Measurements from ENCODE around the gene IGFL2. TPM values are rescaled to one million over a fixed set of nuclear protein-coding genes. Genes with fewer than 3 reads are reported as not detected.

The IGFL2 gene
- total and polyA plus RNA-seq, 4 donors: 0.08 TPM; not detected in 3

DNA sequence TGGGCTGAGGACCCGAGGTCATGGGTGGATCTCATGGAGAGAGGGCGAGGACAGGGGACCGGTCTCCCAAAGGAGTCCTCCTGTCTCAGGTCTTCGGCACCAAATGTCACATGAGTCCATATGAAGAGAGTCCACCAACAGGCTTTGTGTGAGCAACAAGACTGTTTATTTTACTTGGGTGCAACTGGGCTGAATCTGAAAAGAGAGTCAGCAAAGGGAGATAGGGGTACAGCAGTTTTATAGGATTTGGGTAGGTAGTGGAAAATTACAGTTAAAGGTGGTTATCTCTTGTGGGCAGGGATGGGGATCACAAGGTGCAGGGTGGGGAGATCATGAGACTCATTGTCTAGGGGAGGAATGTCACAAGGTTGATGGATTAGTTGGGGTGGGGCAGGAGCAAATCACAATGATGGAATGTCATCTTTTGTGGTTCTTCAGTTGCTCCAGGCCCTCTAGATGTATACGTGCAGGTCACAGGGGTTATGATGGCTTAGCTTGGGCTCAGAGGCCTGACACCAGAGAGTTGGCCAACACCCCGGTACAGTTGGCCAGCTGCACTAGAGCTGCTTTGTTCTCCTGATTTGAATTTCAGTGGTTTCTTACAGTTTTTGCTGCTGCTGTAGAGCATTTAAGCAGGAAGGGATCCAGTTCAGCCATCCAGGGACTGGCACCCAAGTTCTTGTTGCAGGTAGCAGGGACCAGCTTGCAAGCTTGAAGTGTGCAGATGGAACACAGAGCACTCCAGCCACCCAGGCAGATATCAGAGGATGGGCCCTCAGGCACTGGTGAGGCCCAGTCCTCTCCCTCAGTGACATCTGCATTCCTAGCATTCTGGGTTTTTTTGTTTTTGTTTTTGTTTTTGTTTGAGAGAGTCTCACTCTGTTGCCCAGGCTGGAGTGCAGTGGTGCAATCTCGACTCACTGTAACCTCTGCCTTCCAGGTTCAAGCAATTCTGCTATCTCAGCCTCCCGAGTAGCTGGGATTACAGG is 55.1 kb downstream of the IGFL2 start:
- H3K4me1 ChIP-seq (ENCODE audit: control insufficient read depth in 4 of 4, insufficient read depth in 4 of 4, low read length in 3 of 4): no peaks in the 10 kb centered on the region
- H3K4me3 ChIP-seq (ENCODE audit: low read depth in 1 of 3, low read length in 3 of 3): no peak overlapping the region
- H3K9ac ChIP-seq (ENCODE audit: low read depth in 1 of 2, low read length in 2 of 2): no peak overlapping the region
- DNase-seq (ENCODE audit: low spot score): no peak
- no peaks in the 10 kb centered on the region for H3K9me3 ChIP-seq (ENCODE audit: control insufficient read depth in 4 of 4, low read length in 3 of 4)
- WGBS: 89% methylated on average over 8 of the region's 8 CpGs
- no peaks in the 10 kb centered on the region for H3K36me3 ChIP-seq (ENCODE audit: control insufficient read depth in 4 of 4, insufficient read depth in 3 of 4, low read depth in 1 of 4, low read length in 3 of 4)
- H3K27me3 ChIP-seq (ENCODE audit: control insufficient read depth in 4 of 4, insufficient read depth in 4 of 4, low read length in 3 of 4): no peaks in the 10 kb centered on the region
- no peak overlapping the region for H3K27ac ChIP-seq (ENCODE audit: low read depth in 1 of 2, low read length in 2 of 2)
- TF ChIP-seq EGR1 (IDR thresholded peaks at IDR 0.05; ENCODE audit: low read depth in 2 of 2): no peak
- no peak for TF ChIP-seq HNF4A (conservative IDR thresholded peaks at IDR 0.05)
- TF ChIP-seq YY1 (IDR thresholded peaks at IDR 0.05): no peak
- TF ChIP-seq GABPA (IDR thresholded peaks at IDR 0.05 in 1 of 2, conservative IDR thresholded peaks at IDR 0.05 in 1 of 2): no peak
- TF ChIP-seq NR2F2 (IDR thresholded peaks at IDR 0.05): no peak
- no peak for TF ChIP-seq FOXA1 (IDR thresholded peaks at IDR 0.05)
- TF ChIP-seq MAX (IDR thresholded peaks at IDR 0.05): no peak
- TF ChIP-seq, protein P1, sequence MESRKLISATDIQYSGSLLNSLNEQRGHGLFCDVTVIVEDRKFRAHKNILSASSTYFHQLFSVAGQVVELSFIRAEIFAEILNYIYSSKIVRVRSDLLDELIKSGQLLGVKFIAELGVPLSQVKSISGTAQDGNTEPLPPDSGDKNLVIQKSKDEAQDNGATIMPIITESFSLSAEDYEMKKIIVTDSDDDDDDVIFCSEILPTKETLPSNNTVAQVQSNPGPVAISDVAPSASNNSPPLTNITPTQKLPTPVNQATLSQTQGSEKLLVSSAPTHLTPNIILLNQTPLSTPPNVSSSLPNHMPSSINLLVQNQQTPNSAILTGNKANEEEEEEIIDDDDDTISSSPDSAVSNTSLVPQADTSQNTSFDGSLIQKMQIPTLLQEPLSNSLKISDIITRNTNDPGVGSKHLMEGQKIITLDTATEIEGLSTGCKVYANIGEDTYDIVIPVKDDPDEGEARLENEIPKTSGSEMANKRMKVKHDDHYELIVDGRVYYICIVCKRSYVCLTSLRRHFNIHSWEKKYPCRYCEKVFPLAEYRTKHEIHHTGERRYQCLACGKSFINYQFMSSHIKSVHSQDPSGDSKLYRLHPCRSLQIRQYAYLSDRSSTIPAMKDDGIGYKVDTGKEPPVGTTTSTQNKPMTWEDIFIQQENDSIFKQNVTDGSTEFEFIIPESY (IDR thresholded peaks at IDR 0.05): no peak
- TF ChIP-seq HNF4G (IDR thresholded peaks at IDR 0.05): no peak
- TF ChIP-seq, protein P2, sequence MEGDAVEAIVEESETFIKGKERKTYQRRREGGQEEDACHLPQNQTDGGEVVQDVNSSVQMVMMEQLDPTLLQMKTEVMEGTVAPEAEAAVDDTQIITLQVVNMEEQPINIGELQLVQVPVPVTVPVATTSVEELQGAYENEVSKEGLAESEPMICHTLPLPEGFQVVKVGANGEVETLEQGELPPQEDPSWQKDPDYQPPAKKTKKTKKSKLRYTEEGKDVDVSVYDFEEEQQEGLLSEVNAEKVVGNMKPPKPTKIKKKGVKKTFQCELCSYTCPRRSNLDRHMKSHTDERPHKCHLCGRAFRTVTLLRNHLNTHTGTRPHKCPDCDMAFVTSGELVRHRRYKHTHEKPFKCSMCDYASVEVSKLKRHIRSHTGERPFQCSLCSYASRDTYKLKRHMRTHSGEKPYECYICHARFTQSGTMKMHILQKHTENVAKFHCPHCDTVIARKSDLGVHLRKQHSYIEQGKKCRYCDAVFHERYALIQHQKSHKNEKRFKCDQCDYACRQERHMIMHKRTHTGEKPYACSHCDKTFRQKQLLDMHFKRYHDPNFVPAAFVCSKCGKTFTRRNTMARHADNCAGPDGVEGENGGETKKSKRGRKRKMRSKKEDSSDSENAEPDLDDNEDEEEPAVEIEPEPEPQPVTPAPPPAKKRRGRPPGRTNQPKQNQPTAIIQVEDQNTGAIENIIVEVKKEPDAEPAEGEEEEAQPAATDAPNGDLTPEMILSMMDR (IDR thresholded peaks at IDR 0.05; ENCODE audit: low read depth, low read length, missing input control): no peak
- TF ChIP-seq JUND (IDR thresholded peaks at IDR 0.05): no peak

GRCh38 chr19:46204008-46204407 is 56.0 kb downstream of the IGFL2 start:
- no peaks in the 10 kb centered on the region for H3K36me3 ChIP-seq (ENCODE audit: control insufficient read depth in 4 of 4, insufficient read depth in 3 of 4, low read depth in 1 of 4, low read length in 3 of 4)
- H3K4me1 ChIP-seq (ENCODE audit: control insufficient read depth in 4 of 4, insufficient read depth in 4 of 4, low read length in 3 of 4): no peaks in the 10 kb centered on the region
- no peak overlapping the region for H3K27ac ChIP-seq (ENCODE audit: low read depth in 1 of 2, low read length in 2 of 2)
- H3K9ac ChIP-seq (ENCODE audit: low read depth in 1 of 2, low read length in 2 of 2): no peak overlapping the region
- TF ChIP-seq HNF4G (IDR thresholded peaks at IDR 0.05) (no peak), RXRA (IDR thresholded peaks at IDR 0.05) (no peak), FOXA1 (IDR thresholded peaks at IDR 0.05) (no peak), FOXA2 (IDR thresholded peaks at IDR 0.05) (no peak), NR2F2 (IDR thresholded peaks at IDR 0.05) (no peak), SP1 (IDR thresholded peaks at IDR 0.05) (no peak), REST (IDR thresholded peaks at IDR 0.05) (no peak), JUND (IDR thresholded peaks at IDR 0.05) (no peak), GABPA (IDR thresholded peaks at IDR 0.05 in 1 of 2, conservative IDR thresholded peaks at IDR 0.05 in 1 of 2) (no peak), RAD21 (IDR thresholded peaks at IDR 0.05) (no peak), YY1 (IDR thresholded peaks at IDR 0.05) (no peak), HNF4A (conservative IDR thresholded peaks at IDR 0.05) (no peak), MAX (IDR thresholded peaks at IDR 0.05) (no peak), EGR1 (IDR thresholded peaks at IDR 0.05; ENCODE audit: low read depth in 2 of 2) (no peak)
- TF ChIP-seq, protein P3, sequence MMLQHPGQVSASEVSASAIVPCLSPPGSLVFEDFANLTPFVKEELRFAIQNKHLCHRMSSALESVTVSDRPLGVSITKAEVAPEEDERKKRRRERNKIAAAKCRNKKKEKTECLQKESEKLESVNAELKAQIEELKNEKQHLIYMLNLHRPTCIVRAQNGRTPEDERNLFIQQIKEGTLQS (IDR thresholded peaks at IDR 0.05): no peak
- TF ChIP-seq, protein P1 (IDR thresholded peaks at IDR 0.05): no peak
- DNase-seq (ENCODE audit: low spot score): no peak
- 88% methylated on average over 5 of the region's 5 CpGs for WGBS
- H3K9me3 ChIP-seq (ENCODE audit: control insufficient read depth in 4 of 4, low read length in 3 of 4): no peaks in the 10 kb centered on the region
- no peaks in the 10 kb centered on the region for H3K27me3 ChIP-seq (ENCODE audit: control insufficient read depth in 4 of 4, insufficient read depth in 4 of 4, low read length in 3 of 4)
- no peak overlapping the region for H3K4me3 ChIP-seq (ENCODE audit: low read depth in 1 of 3, low read length in 3 of 3)
